K562 (cell line): ENCODE results near the gene SGSM2. TPM values are rescaled to one million over a fixed set of nuclear protein-coding genes. Genes with fewer than 3 reads are reported as not detected.
A peak's percentile ranks its signal among the peaks of the same experiment; 100 is the strongest.

ENCODE experiments used
- BDP1 ChIP-seq: IDR thresholded peaks from 3 replicates; pipeline ENCODE4 v1.6.1; 2011; ENCODE audit not compliant: insufficient read length, insufficient read depth
- CBX1 ChIP-seq: sonication (generic); IDR thresholded peaks from 2 replicates; pipeline ENCODE4 v1.6.1; 2016; ENCODE audit warnings: antibody characterized with exemption, low read depth, mild to moderate bottlenecking
- E2F1 ChIP-seq: sonication (generic); formaldehyde crosslinking; IDR thresholded peaks from 2 replicates; pipeline ENCODE4 v1.8.1; 2023; ENCODE audit warnings: mild to moderate bottlenecking, missing genetic modification reagents, moderate library complexity
- MCM5 ChIP-seq: fragments of 450-650 bp; IDR thresholded peaks from 2 replicates; pipeline ENCODE4 v1.6.1; 2016; ENCODE audit warnings: low read depth
- MYNN ChIP-seq, 2 experiments: sonication (generic); formaldehyde crosslinking in 1 of 2; IDR thresholded peaks; 2 replicates each; pipeline versions ENCODE4 v1.5.0 to v1.6.1; 2016 to 2020; ENCODE audit warnings: antibody characterized with exemption in 1 of 2, missing genetic modification reagents in 1 of 2
- NFIC ChIP-seq: fragments of 450-650 bp; IDR thresholded peaks from 2 replicates; pipeline ENCODE4 v1.6.1; 2017; ENCODE audit warnings: mild to moderate bottlenecking, inconsistent platforms
- RBM15 ChIP-seq: fragments of 200-400 bp; formaldehyde crosslinking; IDR thresholded peaks from 2 replicates; pipeline ENCODE4 v1.6.1; 2018; ENCODE audit warnings: mild to moderate bottlenecking, low read length, moderate library complexity; ENCODE audit not compliant: insufficient read depth
- RBM34 ChIP-seq: fragments of 200-400 bp; formaldehyde crosslinking; IDR thresholded peaks from 2 replicates; pipeline ENCODE4 v1.6.1; 2018; ENCODE audit warnings: low read length, borderline replicate concordance; ENCODE audit not compliant: insufficient read depth
- SAFB ChIP-seq: fragments of 200-400 bp; formaldehyde crosslinking; IDR thresholded peaks from 2 replicates; pipeline ENCODE4 v1.6.1; 2017; ENCODE audit warnings: low read depth, low read length, borderline replicate concordance
- SMARCA5 ChIP-seq: fragments of 450-650 bp; IDR thresholded peaks from 2 replicates; pipeline ENCODE4 v1.6.1; 2016
- SREBF2 ChIP-seq: sonication (generic); formaldehyde crosslinking; IDR thresholded peaks from 2 replicates; pipeline ENCODE4 v1.4.0; 2020; ENCODE audit warnings: mild to moderate bottlenecking, missing genetic modification reagents
- STAT6 ChIP-seq: sonication (generic); formaldehyde crosslinking; IDR thresholded peaks from 2 replicates; pipeline ENCODE4 v1.8.1; 2023; ENCODE audit warnings: mild to moderate bottlenecking, missing genetic modification reagents
- TCF7L2 ChIP-seq: fragments of 150-350 bp; IDR thresholded peaks from 2 replicates; pipeline ENCODE4 v1.6.1; 2016; ENCODE audit warnings: low read depth, mild to moderate bottlenecking, low read length, moderate library complexity
- USF2 ChIP-seq: sonication (generic); formaldehyde crosslinking; IDR thresholded peaks from 2 replicates; pipeline ENCODE4 v1.5.0; 2020; ENCODE audit warnings: missing genetic modification reagents
- WHSC1 ChIP-seq: IDR thresholded peaks from one replicate; pipeline ENCODE4 v1.6.1; 2012; ENCODE audit warnings: low read length, control low read depth, inconsistent platforms
- ZBTB7A ChIP-seq: IDR thresholded peaks from 2 replicates; pipeline ENCODE4 v1.6.1; 2011; ENCODE audit warnings: low read depth, mild to moderate bottlenecking, low read length, moderate library complexity, borderline replicate concordance; ENCODE audit not compliant: control insufficient read depth
- ZNF224 ChIP-seq: sonication (generic); formaldehyde crosslinking; IDR thresholded peaks from 2 replicates; pipeline ENCODE4 v1.8.0; 2022; ENCODE audit warnings: mild to moderate bottlenecking, missing genetic modification reagents
- ZNF551 ChIP-seq: fragments of 250-450 bp; sonication (Bioruptor Pico); IDR thresholded peaks from 2 replicates; pipeline ENCODE4 v1.5.0; 2021; ENCODE audit warnings: mild to moderate bottlenecking, moderate library complexity
- ZNF561 ChIP-seq: fragments of 450-650 bp; formaldehyde crosslinking; conservative IDR thresholded peaks from 2 replicates; pipeline ENCODE4 v1.4.0; 2020; ENCODE audit warnings: mild to moderate bottlenecking, moderate library complexity
- ZNF586 ChIP-seq: fragments of 450-650 bp; formaldehyde crosslinking; conservative IDR thresholded peaks from 2 replicates; pipeline ENCODE4 v1.4.0; 2020; ENCODE audit warnings: mild to moderate bottlenecking, moderate library complexity
- ZNF668 ChIP-seq: fragments of 250-450 bp; sonication (Bioruptor Pico); IDR thresholded peaks from 2 replicates; pipeline ENCODE4 v1.8.0; 2022; ENCODE audit warnings: mild to moderate bottlenecking, inconsistent platforms
- polyA plus RNA-seq, 8 experiments: library from polyadenylated mRNA; depleted of rRNA in 4 of 8; stranded (reverse) in 5 of 8; unstranded in 3 of 8; fragments of >200 nt; fragmentation: Nextera tagmentation in 2 of 8; fragmentation: Illumina TruSeq in 1 of 8; extraction: Ambion mirVana in 2 of 8; extraction: Trizol in 1 of 8; gene quantifications; 2 replicates each; pipeline versions ENCODE4 v1.2.1 to v1.2.3, GENCODE V29; 2011 to 2014; ENCODE audit warnings: inconsistent platforms in 1 of 8, missing spikeins in 1 of 8
- total RNA-seq, 7 experiments: library from RNA; depleted of rRNA in 6 of 7; stranded (reverse); fragments of >200 nt in 6 of 7; fragmentation: Illumina TruSeq in 2 of 7; extraction: Trizol in 2 of 7; gene quantifications; 2 replicates each; pipeline versions ENCODE4 v1.2.1 to v1.2.3, GENCODE V29; 2011 to 2021; ENCODE audit warnings: low replicate concordance in 1 of 7
- TF ChIP-seq, protein P1 (sequence below): fragments of 250-450 bp; sonication (Bioruptor Pico); IDR thresholded peaks from 2 replicates; pipeline ENCODE4 v1.4.0; 2020

SGSM2 gene
- total and polyA plus RNA-seq, 9 of the 15 experiments (the other 6 are each of a cell fraction or from before 2014, with no cell fraction given) = 0.20 to 26.3 (median 14.8) TPM

DNA sequence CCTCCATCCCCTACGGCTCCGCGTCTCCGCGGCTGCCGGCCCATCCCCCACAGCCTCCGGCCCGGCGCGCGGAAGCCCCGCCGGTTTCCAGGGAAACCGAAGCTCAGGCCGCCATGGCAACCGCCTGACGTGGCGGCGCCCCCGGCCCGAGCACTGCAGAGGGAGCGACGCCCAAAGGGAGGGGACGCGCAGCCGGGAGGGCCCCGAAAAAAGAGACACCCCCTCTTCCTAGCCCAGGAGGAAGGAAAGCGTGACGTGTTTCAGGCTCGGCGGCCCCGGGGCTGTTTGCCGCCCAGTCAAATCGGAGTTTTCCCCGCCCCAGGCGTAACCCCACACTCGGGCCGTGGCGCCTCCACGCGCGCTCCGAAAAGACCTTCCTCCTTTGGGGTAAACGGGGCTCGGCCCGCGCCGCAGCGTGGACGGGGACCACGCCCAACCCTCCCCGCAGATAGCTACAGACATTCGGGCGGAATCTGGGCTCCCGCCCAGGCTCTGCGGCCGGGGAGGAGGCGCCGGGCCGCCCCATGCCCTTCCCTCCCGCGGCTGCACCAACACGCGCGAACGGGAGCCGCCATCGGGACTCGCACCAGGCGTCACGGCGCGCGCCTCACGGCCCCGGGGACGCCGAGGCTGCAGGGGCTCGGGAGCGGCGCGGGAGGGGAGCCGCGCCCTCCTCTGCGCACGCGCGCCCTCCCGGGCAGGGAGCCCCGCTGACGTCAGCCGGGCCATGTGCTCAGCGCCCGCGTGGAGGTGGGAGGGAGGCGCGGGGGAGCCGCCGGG is 56.1 kb downstream of the SGSM2 start (continued):
- TF ChIP-seq ZNF224 (CRISPR knock-in tag) = no peak
- no peak for TF ChIP-seq SMARCA5
- no peak for TF ChIP-seq STAT6 (CRISPR knock-in tag)
- peak; percentile 16; the same call in 1 of the 2 replicates for TF ChIP-seq USF2 (CRISPR knock-in tag)
- TF ChIP-seq ZNF561 = no peak
- no peak for TF ChIP-seq CBX1
- TF ChIP-seq, protein P1, sequence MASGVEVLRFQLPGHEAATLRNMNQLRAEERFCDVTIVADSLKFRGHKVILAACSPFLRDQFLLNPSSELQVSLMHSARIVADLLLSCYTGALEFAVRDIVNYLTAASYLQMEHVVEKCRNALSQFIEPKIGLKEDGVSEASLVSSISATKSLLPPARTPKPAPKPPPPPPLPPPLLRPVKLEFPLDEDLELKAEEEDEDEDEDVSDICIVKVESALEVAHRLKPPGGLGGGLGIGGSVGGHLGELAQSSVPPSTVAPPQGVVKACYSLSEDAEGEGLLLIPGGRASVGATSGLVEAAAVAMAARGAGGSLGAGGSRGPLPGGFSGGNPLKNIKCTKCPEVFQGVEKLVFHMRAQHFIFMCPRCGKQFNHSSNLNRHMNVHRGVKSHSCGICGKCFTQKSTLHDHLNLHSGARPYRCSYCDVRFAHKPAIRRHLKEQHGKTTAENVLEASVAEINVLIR (CRISPR knock-in tag) = peak; percentile 43; the same call in 1 of the 2 replicates
- TF ChIP-seq ZNF586 (CRISPR knock-in tag) = no peak
- TF ChIP-seq TCF7L2 = no peak
- no peak for TF ChIP-seq BDP1
- TF ChIP-seq RBM15 = no peak
- peak; percentile 13; the same call in 1 of the 2 replicates for TF ChIP-seq ZBTB7A
- TF ChIP-seq NFIC = 0 out of 2 replicates have a peak, but pooled peaks have one; percentile 5
- TF ChIP-seq MYNN (IDR thresholded peaks at IDR 0.05) = peak; percentile 95
- TF ChIP-seq MYNN (CRISPR knock-in tag; IDR thresholded peaks at IDR 0.05) = no peak
- TF ChIP-seq MCM5 = no peak
- TF ChIP-seq SREBF2 (CRISPR knock-in tag) = no peak
- TF ChIP-seq E2F1 (CRISPR knock-in tag) = peak; percentile 68; the same call in 1 of the 2 replicates
- TF ChIP-seq ZNF668 (CRISPR knock-in tag) = no peak
- TF ChIP-seq SAFB = peak; percentile 97
- TF ChIP-seq ZNF551 (CRISPR knock-in tag) = no peak
- TF ChIP-seq WHSC1 = no peak
- no peak for TF ChIP-seq RBM34
